ENCODE measurements around the gene SLC36A3. TPM values are rescaled to one million over a fixed set of nuclear protein-coding genes. Genes with fewer than 3 reads are reported as not detected.

Gene SLC36A3
- total RNA-seq, 6 donors from 2014 or later = not detected

DNA sequence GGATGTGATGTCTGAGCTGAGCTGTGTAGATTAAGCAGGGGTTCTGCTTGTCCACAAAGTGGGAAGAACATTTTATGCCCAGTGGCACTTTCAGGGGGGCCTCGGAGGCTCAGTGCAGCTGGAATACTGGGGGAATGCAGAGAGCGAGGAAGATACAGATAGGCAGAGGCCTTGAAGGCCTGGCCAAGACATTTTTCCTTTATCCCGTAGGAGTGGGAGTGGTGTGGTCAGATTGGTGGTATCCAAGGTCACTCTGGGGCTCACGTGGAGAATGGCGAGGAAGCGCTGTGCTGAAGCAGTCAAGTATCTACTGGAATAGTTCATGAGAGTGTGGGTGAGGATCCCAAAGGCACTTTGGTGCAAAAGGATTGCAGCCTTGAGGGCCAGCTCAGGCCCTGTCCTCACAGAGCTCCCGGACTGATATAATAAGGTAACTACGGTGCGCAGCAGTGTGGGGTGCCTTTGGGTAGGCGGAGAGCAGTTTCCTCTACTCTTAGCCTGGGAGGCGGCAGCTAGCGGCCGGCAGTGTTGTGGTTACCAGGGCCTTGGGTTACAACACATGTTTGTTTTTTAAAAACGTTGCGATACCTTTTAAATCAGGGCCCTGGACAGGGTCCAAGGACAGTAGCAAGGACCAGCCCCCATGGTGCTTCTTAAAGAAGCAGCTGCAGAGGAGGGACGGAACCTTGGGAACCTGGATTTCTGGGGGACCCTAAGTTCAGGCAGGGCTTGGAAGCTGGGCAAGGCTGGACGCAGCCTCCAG, 68.9 kb downstream of the SLC36A3 start:
- Histone ChIP-seq H3K4me1 (peaks cover 14 to 25% (median 17%) of the 10 kb centered on the region in 4 donors), H3K27ac (peak overlapping the region; percentile 20 to 78 (median 64)), H3K9me3 (no peaks in the 10 kb centered on the region), H3K36me3 (no peaks in the 10 kb centered on the region), H3K4me3 (peak overlapping the region in 2 of 4 donors; percentile 2 to 8), H3K27me3 (no peaks in the 10 kb centered on the region)
- TF ChIP-seq POLR2A (IDR thresholded peaks at IDR 0.05) (peak in 1 of 4 donors; percentile 40), POLR2AphosphoS5 (IDR thresholded peaks at IDR 0.05) (peak; percentile 16 to 18), EP300 (IDR thresholded peaks at IDR 0.05) (no peak)
- TF ChIP-seq, protein P1, sequence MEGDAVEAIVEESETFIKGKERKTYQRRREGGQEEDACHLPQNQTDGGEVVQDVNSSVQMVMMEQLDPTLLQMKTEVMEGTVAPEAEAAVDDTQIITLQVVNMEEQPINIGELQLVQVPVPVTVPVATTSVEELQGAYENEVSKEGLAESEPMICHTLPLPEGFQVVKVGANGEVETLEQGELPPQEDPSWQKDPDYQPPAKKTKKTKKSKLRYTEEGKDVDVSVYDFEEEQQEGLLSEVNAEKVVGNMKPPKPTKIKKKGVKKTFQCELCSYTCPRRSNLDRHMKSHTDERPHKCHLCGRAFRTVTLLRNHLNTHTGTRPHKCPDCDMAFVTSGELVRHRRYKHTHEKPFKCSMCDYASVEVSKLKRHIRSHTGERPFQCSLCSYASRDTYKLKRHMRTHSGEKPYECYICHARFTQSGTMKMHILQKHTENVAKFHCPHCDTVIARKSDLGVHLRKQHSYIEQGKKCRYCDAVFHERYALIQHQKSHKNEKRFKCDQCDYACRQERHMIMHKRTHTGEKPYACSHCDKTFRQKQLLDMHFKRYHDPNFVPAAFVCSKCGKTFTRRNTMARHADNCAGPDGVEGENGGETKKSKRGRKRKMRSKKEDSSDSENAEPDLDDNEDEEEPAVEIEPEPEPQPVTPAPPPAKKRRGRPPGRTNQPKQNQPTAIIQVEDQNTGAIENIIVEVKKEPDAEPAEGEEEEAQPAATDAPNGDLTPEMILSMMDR (IDR thresholded peaks at IDR 0.05) = no peak
- WGBS, 2 donors = 23 to 50% methylated on average over 11 to 16 of the region's 17 CpGs
- ATAC-seq (ENCODE audit: low FRiP score in 2 of 2) = peak; percentile 92 to 95
- peak; percentile 81 to 86 for DNase-seq

DNA sequence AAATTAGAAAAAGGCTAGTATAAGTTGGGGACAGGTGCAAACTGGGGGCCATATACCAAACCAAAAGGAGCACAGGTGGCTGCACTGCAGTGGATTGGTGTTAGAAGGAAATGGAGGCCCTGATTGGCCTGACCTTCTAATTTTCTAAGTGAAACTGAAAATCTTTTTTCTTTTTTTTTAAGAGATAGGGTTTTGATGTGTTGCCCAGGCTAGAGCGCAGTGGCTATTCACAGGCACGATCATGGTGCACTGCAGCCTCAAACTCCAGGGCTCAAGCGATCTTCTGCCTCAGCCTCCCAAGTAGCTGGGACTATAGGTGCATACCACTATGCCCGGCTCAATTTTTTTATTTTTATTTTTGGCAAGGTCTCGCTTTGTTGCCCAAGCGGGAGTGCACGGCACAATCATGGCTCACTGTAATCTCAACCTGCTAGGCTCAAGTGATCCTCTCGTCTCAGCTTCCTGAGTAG, 69.9 kb downstream of the SLC36A3 start:
- H3K27ac ChIP-seq = peak overlapping the region in 1 of 4 donors; percentile 58
- DNase-seq = no peak
- H3K9me3 ChIP-seq = no peaks in the 10 kb centered on the region
- WGBS, 2 donors = 73 to 82% methylated on average over 8 of the region's 8 CpGs
- no peak overlapping the region for H3K4me3 ChIP-seq
- no peak for ATAC-seq (ENCODE audit: low FRiP score in 2 of 2)
- no peaks in the 10 kb centered on the region for H3K36me3 ChIP-seq
- H3K4me1 ChIP-seq = peaks cover 13 to 17% (median 16%) of the 10 kb centered on the region in 4 donors
- no peak for TF ChIP-seq POLR2A (IDR thresholded peaks at IDR 0.05)
- TF ChIP-seq EP300 (IDR thresholded peaks at IDR 0.05) = no peak
- TF ChIP-seq, protein P1 (IDR thresholded peaks at IDR 0.05) = no peak
- TF ChIP-seq POLR2AphosphoS5 (IDR thresholded peaks at IDR 0.05) = no peak
- no peaks in the 10 kb centered on the region for H3K27me3 ChIP-seq

DNA sequence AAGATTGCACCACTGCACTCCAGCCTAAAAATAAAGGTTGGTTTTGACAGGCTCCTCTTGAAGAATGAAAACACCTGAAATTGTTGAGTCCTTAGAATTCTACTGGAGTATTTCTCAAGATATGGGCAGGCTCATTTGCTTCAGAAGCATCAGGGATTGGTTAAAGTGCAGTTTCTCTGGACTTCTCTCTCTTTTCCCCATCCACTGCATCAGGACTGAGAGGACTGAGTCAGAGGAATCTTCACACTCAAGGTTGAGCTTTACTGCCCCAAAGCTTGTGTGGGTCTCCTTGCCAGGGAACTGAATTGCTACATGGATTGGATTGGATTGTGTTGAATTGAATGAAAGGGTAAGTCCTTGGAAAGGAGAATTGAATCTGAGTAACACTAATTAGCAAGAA, 72.2 kb downstream of the SLC36A3 start:
- Histone ChIP-seq H3K4me1 (peaks cover 13 to 17% (median 16%) of the 10 kb centered on the region in 4 donors), H3K9me3 (no peaks in the 10 kb centered on the region), H3K4me3 (no peak overlapping the region), H3K27me3 (no peaks in the 10 kb centered on the region), H3K36me3 (no peaks in the 10 kb centered on the region), H3K27ac (no peak overlapping the region)
- no peak for ATAC-seq (ENCODE audit: low FRiP score in 2 of 2)
- DNase-seq = no peak
- TF ChIP-seq POLR2A (IDR thresholded peaks at IDR 0.05) (no peak), EP300 (IDR thresholded peaks at IDR 0.05) (no peak), POLR2AphosphoS5 (IDR thresholded peaks at IDR 0.05) (no peak)
- TF ChIP-seq, protein P1 (IDR thresholded peaks at IDR 0.05) = no peak

DNA sequence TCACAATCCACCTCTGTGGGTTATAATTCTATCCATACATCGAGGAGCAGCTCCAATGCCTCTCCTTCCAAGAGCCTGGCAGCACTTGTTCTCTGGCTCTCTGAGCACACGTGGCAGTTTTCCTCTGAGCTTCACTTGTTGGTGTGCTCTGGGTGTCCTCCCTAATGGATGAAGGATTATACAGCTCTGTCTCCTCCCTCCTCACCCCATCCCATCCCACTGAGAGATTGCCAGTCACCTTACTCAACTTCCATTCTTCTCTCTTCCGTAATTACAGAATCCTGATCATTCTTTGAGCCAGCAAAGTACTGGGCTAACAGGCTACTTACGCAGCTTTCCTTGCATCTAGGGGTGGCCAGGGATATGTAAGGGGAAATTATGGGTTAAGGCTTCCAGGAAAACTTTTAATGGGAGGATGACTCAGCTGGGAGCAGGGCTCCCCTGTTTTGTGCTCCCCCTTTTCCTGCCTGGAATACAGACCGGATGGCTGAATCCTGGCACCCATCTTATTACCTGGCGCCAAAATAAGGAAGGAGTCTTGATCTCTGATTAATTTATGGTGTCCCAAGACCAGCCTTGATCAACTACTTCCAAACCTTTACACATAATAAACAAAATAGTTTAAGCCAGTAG, 73.4 kb downstream of the SLC36A3 start:
- no peak for DNase-seq
- no peak for ATAC-seq (ENCODE audit: low FRiP score in 2 of 2)
- Histone ChIP-seq H3K4me3 (no peak overlapping the region), H3K36me3 (no peaks in the 10 kb centered on the region), H3K4me1 (peaks cover 11 to 15% (median 12%) of the 10 kb centered on the region in 4 donors), H3K9me3 (no peaks in the 10 kb centered on the region), H3K27ac (peak overlapping the region in 1 of 4 donors; percentile 53), H3K27me3 (no peaks in the 10 kb centered on the region)
- TF ChIP-seq POLR2A (IDR thresholded peaks at IDR 0.05) (no peak), POLR2AphosphoS5 (IDR thresholded peaks at IDR 0.05) (peak in 1 of 2 donors; percentile 18)
- WGBS, 2 donors = 47 to 51% methylated on average over 6 of the region's 6 CpGs

DNA sequence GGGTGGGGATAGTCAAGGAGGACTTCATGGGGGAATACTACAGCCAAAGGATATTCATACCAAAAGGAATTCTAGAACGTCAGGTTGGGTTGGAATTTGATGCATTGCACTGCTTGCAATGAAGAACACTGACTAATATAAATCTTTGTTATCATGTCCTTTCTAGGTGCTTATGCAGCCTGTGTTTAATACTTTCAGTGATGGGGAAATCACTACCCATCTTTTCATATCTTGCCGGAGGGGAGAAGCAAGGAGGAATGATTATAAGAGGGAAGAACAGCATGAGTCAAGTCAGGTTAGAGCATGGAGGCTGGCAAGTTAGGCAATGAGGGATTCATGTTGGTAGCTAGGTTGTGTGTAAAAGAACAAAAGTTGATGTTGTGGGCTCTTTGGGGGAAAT, 74.6 kb downstream of the SLC36A3 start:
- Histone ChIP-seq H3K27me3 (no peaks in the 10 kb centered on the region), H3K36me3 (no peaks in the 10 kb centered on the region), H3K4me3 (no peak overlapping the region), H3K9me3 (no peaks in the 10 kb centered on the region), H3K27ac (no peak overlapping the region), H3K4me1 (peaks cover 0 to 14% (median 9%) of the 10 kb centered on the region in 4 donors)
- ATAC-seq (ENCODE audit: low FRiP score in 2 of 2) (no peak), DNase-seq (no peak)
- no peak for TF ChIP-seq POLR2A (IDR thresholded peaks at IDR 0.05)
- TF ChIP-seq EP300 (IDR thresholded peaks at IDR 0.05) = no peak
- no peak for TF ChIP-seq POLR2AphosphoS5 (IDR thresholded peaks at IDR 0.05)
- TF ChIP-seq, protein P1 (IDR thresholded peaks at IDR 0.05) = no peak
- 86 to 90% methylated on average over 2 of the region's 2 CpGs for WGBS, 2 donors

Data from upper lobe of left lung (tissue), 6 donors.